Astrocyte of the cerebellum (primary cell): ENCODE measurements around the gene MYO16.

Experiments used
- DNase-seq: peaks from one replicate; pipeline ENCODE4 v3.0.0-alpha.2; 2011; ENCODE audit warnings: low read depth
- H3K4me3 ChIP-seq: 2 replicates; pipeline ENCODE4 v1.5.1; 2011; ENCODE audit warnings: mild to moderate bottlenecking, low read depth, low read length, moderate library complexity
- CTCF ChIP-seq: IDR thresholded peaks from 2 replicates; pipeline ENCODE4 v1.5.1; 2012; ENCODE audit warnings: low read length, low read depth, moderate library complexity, mild to moderate bottlenecking; ENCODE audit errors: missing control alignments
- in situ Hi-C: cut with HindIII; loops from 2 replicates; pipeline ENCODE4 v1.10.0; 2017; ENCODE audit warnings: low sequenced_read_pairs

Gene MYO16

GRCh38 chr13:108674346-108674745 is 44.9 kb downstream of the MYO16 start:
- in situ Hi-C loops, result no loop called here
- no peak for TF ChIP-seq CTCF
- DNase-seq, result no peak
- H3K4me3 ChIP-seq, result no peak overlapping the region

- H3K4me3 ChIP-seq, result no peak overlapping the region
- DNase-seq, result no peak
- TF ChIP-seq CTCF, result no peak
- in situ Hi-C loops, result no loop called here
These were observed 45.4 kb downstream of the MYO16 start for GRCh38 chr13:108674771-108675170.

- no peak for DNase-seq
- in situ Hi-C loops, result no loop called here
- H3K4me3 ChIP-seq, result no peak overlapping the region
- TF ChIP-seq CTCF, result no peak
These were observed 47.2 kb downstream of the MYO16 start for GRCh38 chr13:108676620-108677019.

- no peak for TF ChIP-seq CTCF
- DNase-seq, result no peak
- in situ Hi-C loops, result no loop called here
- no peak overlapping the region for H3K4me3 ChIP-seq
These were observed 48.4 kb downstream of the MYO16 start for GRCh38 chr13:108677806-108678205.

- DNase-seq, result no peak
- in situ Hi-C loops, result no loop called here
- H3K4me3 ChIP-seq, result no peak overlapping the region
- TF ChIP-seq CTCF, result no peak
These were observed 50.6 kb downstream of the MYO16 start for GRCh38 chr13:108680011-108680410.

GRCh38 chr13:108681986-108682575 is 52.7 kb downstream of the MYO16 start:
- no peak overlapping the region for H3K4me3 ChIP-seq
- TF ChIP-seq CTCF, result no peak
- no peak for DNase-seq
- in situ Hi-C loops, result no loop called here

- no peak overlapping the region for H3K4me3 ChIP-seq
- DNase-seq, result no peak
- in situ Hi-C loops, result no loop called here
- TF ChIP-seq CTCF, result no peak
These were observed 53.3 kb downstream of the MYO16 start for GRCh38 chr13:108682714-108683113.
